ENCODE results near the gene CLASP1. TPM values are rescaled to one million over a fixed set of nuclear protein-coding genes. Genes with fewer than 3 reads are reported as not detected.

Gene CLASP1
- total RNA-seq, 4 donors from 2014 or later: 43.0 to 53.9 (median 51.3) TPM

- in situ Hi-C loops (cut with MboI; ENCODE audit: low pct_ligation_motif_present in 1 of 4, low pct_unique_long_range_greater_than_20kb in 1 of 4, low sequenced_read_pairs in 3 of 4) (no loop called here), intact Hi-C loops (cut with DNase I; ENCODE audit: low total_unique reads) (no loop called here)
- no peak overlapping the region for H3K27ac ChIP-seq
- H3K4me3 ChIP-seq: no peak overlapping the region
- WGBS, 2 donors (ENCODE audit: low coverage in 1 of 2): 86% methylated on average over 3 of the region's 3 CpGs
- no peaks in the 10 kb centered on the region for H3K27me3 ChIP-seq
- H3K4me1 ChIP-seq: no peaks in the 10 kb centered on the region
- DNase-seq: no peak
- no peaks in the 10 kb centered on the region for H3K9me3 ChIP-seq
- TF ChIP-seq POLR2AphosphoS5 (IDR thresholded peaks at IDR 0.05): no peak
- TF ChIP-seq POLR2A (IDR thresholded peaks at IDR 0.05): no peak
- no peak for TF ChIP-seq EP300 (IDR thresholded peaks at IDR 0.05; ENCODE audit: low read depth)
- no peak for TF ChIP-seq CTCF (IDR thresholded peaks at IDR 0.05)
- peaks cover 0 to 30% (median 8%) of the 10 kb centered on the region in 4 donors for H3K36me3 ChIP-seq
These were observed 190.0 kb downstream of the CLASP1 start for GRCh38 chr2:121459291-121459690.

- no peak for TF ChIP-seq POLR2A (IDR thresholded peaks at IDR 0.05)
- in situ Hi-C loops (cut with MboI; ENCODE audit: low pct_ligation_motif_present in 1 of 4, low pct_unique_long_range_greater_than_20kb in 1 of 4, low sequenced_read_pairs in 3 of 4): no loop called here
These were observed 192.9 kb downstream of the CLASP1 start for GRCh38 chr2:121456325-121456724.

GRCh38 chr2:121455446-121455845 lies 193.8 kb downstream of the CLASP1 start:
- in situ Hi-C loops (cut with MboI; ENCODE audit: low pct_ligation_motif_present in 1 of 4, low pct_unique_long_range_greater_than_20kb in 1 of 4, low sequenced_read_pairs in 3 of 4): no loop called here
- Histone ChIP-seq H3K27me3 (no peaks in the 10 kb centered on the region), H3K9me3 (no peaks in the 10 kb centered on the region), H3K27ac (no peak overlapping the region), H3K4me3 (no peak overlapping the region), H3K36me3 (peaks cover 0 to 22% (median 4%) of the 10 kb centered on the region in 4 donors), H3K4me1 (no peaks in the 10 kb centered on the region)
- WGBS, 2 donors (ENCODE audit: low coverage in 1 of 2): 92 to 96% methylated on average over 5 of the region's 5 CpGs
- intact Hi-C loops (cut with DNase I; ENCODE audit: low total_unique reads): no loop called here
- no peak for DNase-seq
- TF ChIP-seq POLR2AphosphoS5 (IDR thresholded peaks at IDR 0.05): no peak
- no peak for TF ChIP-seq EP300 (IDR thresholded peaks at IDR 0.05; ENCODE audit: low read depth)
- TF ChIP-seq CTCF (IDR thresholded peaks at IDR 0.05): no peak
- TF ChIP-seq POLR2A (IDR thresholded peaks at IDR 0.05): no peak

More at GRCh38 chr2:121456325-121456724, 192.9 kb downstream of the CLASP1 start:
- no peak overlapping the region for H3K27ac ChIP-seq
- H3K36me3 ChIP-seq: peaks cover 0 to 28% (median 6%) of the 10 kb centered on the region in 4 donors
- no peak overlapping the region for H3K4me3 ChIP-seq
- H3K4me1 ChIP-seq: no peaks in the 10 kb centered on the region
- whole genome bisulfite sequencing, 2 donors (ENCODE audit: low coverage in 1 of 2): 93 to 100% methylated on average over 2 to 3 of the region's 3 CpGs
- H3K27me3 ChIP-seq: no peaks in the 10 kb centered on the region
- H3K9me3 ChIP-seq: no peaks in the 10 kb centered on the region
- intact Hi-C loops (cut with DNase I; ENCODE audit: low total_unique reads): no loop called here
- no peak for DNase-seq

GRCh38 chr2:121454549-121455090 lies 194.6 kb downstream of the CLASP1 start:
- no peak for DNase-seq
- intact Hi-C loops (cut with DNase I; ENCODE audit: low total_unique reads): no loop called here
- 94 to 95% methylated on average over 7 of the region's 7 CpGs for WGBS, 2 donors (ENCODE audit: low coverage in 1 of 2)
- in situ Hi-C loops (cut with MboI; ENCODE audit: low pct_ligation_motif_present in 1 of 4, low pct_unique_long_range_greater_than_20kb in 1 of 4, low sequenced_read_pairs in 3 of 4): no loop called here
- TF ChIP-seq CTCF (IDR thresholded peaks at IDR 0.05): no peak
- no peak for TF ChIP-seq EP300 (IDR thresholded peaks at IDR 0.05; ENCODE audit: low read depth)
- TF ChIP-seq POLR2AphosphoS5 (IDR thresholded peaks at IDR 0.05): no peak
- TF ChIP-seq POLR2A (IDR thresholded peaks at IDR 0.05): no peak
- Histone ChIP-seq H3K36me3 (peaks cover 0 to 22% (median 0%) of the 10 kb centered on the region in 4 donors), H3K27ac (no peak overlapping the region), H3K4me1 (no peaks in the 10 kb centered on the region), H3K4me3 (no peak overlapping the region), H3K9me3 (no peaks in the 10 kb centered on the region), H3K27me3 (no peaks in the 10 kb centered on the region)

- H3K9me3 ChIP-seq: no peaks in the 10 kb centered on the region
- WGBS, 2 donors (ENCODE audit: low coverage in 1 of 2): 81 to 83% methylated on average over 4 of the region's 4 CpGs
- DNase-seq: no peak
- no peaks in the 10 kb centered on the region for H3K4me1 ChIP-seq
- no peaks in the 10 kb centered on the region for H3K27me3 ChIP-seq
- no peak overlapping the region for H3K4me3 ChIP-seq
- H3K27ac ChIP-seq: no peak overlapping the region
- in situ Hi-C loops (cut with MboI; ENCODE audit: low pct_ligation_motif_present in 1 of 4, low pct_unique_long_range_greater_than_20kb in 1 of 4, low sequenced_read_pairs in 3 of 4): no loop called here
- peaks cover 0 to 24% (median 11%) of the 10 kb centered on the region in 4 donors for H3K36me3 ChIP-seq
- intact Hi-C loops (cut with DNase I; ENCODE audit: low total_unique reads): no loop called here
- TF ChIP-seq POLR2AphosphoS5 (IDR thresholded peaks at IDR 0.05): no peak
- no peak for TF ChIP-seq EP300 (IDR thresholded peaks at IDR 0.05; ENCODE audit: low read depth)
- no peak for TF ChIP-seq CTCF (IDR thresholded peaks at IDR 0.05)
- no peak for TF ChIP-seq POLR2A (IDR thresholded peaks at IDR 0.05)
These were observed 197.9 kb downstream of the CLASP1 start for GRCh38 chr2:121451398-121451797.
